Measurements from ENCODE around the gene ENDOG.
"Not testable (repeated sequence)": the region's sequence is repeated elsewhere in the genome, so short reads cannot be mapped to it uniquely, and the experiment has no call there.

The ENDOG gene

DNA sequence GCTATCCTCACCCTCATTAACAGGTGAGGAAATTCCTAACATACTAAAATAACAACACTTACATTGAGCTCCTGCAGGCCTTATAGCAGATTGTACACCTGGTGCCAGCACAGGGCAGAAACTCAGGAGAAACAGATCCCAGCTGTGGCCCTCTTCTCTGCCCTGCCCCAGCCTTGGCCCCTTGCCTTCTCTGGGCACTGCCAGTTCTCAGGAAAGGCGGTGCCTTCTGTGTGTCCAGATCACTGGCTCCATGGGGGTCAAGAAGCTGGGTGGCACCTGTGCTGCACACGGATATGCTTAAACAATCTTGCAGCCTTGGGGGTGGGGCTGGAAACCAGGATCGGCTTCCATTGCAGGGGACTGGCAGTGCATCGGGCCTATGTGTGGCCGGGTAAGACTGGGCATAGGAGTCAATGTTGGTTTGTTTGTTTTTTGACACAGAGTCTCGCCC lies 44.1 kb downstream of the ENDOG start:
- DNase-seq (ENCODE audit: low spot score), result no peak

GRCh38 chr9:128863647-128864046 lies 45.3 kb downstream of the ENDOG start:
- peak; percentile 87 for DNase-seq (ENCODE audit: low spot score)

- DNase-seq (ENCODE audit: low spot score), result no peak
These were observed 52.0 kb downstream of the ENDOG start for GRCh38 chr9:128870128-128870940.

DNA sequence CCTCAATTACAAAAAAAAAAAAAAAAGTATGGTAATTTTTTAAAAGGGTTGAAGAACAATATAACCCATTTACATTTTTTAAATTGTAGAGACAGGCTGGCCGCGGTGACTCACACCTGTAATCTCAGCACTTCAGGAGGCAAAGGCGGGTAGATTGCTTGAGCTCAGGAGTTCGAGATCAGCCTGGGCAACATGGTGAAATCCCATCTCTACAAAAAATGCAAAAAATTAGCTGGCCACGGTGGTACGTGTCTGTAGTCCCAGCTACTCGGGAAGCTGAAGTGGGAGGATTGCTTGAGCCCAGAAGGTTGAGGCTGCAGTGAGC lies 52.6 kb downstream of the ENDOG start:
- DNase-seq (ENCODE audit: low spot score), result not testable (repeated sequence)
